A673 (cell line): Measurements from ENCODE around the gene SGPL1. TPM values are rescaled to one million over a fixed set of nuclear protein-coding genes. Genes with fewer than 3 reads are reported as not detected.

Experiments used
- BruUV-seq: library from RNA; stranded (reverse); fragments of 400-500 nt; replicated peaks from 2 replicates; lab custom pipeline; 2021; lab: Mats Ljungman, UMichigan
- CTCF ChIA-PET: fragments of 300-600 bp; sonication (Branson Sonifier 250); formaldehyde crosslinking; loops from one replicate; lab custom pipeline; 2022; ENCODE audit warnings: antibody characterized with exemption; lab: Charles Lee
- POLR2A ChIA-PET: fragments of 300-600 bp; sonication (Branson Sonifier 250); formaldehyde crosslinking; loops from one replicate; lab custom pipeline; 2022; ENCODE audit warnings: antibody characterized with exemption; ENCODE audit not compliant: low non-redundant PET; lab: Charles Lee
- DNase-seq: peaks from one replicate; pipeline ENCODE4 v3.0.0-alpha.2; 2015; ENCODE audit warnings: low spot score
- H3K27ac ChIP-seq: fragments of 200-600 bp; sonication (generic); 2 replicates; pipeline ENCODE4 v1.5.1; 2016; ENCODE audit warnings: mixed run types, low read depth, mild to moderate bottlenecking, mixed read lengths, antibody characterized with exemption, low read length; ENCODE audit not compliant: poor library complexity, severe bottlenecking
- H3K27me3 ChIP-seq: fragments of 200-600 bp; sonication (generic); replicated peaks from 2 replicates; pipeline ENCODE4 v1.6.1; 2017; ENCODE audit warnings: mixed run types, low read depth, mild to moderate bottlenecking, mixed read lengths, antibody characterized with exemption, low read length; ENCODE audit not compliant: insufficient read depth, poor library complexity
- H3K36me3 ChIP-seq: fragments of 200-600 bp; sonication (generic); 2 replicates; pipeline ENCODE4 v1.6.1; 2016; ENCODE audit warnings: mixed run types, mild to moderate bottlenecking, mixed read lengths, antibody characterized with exemption, low read length; ENCODE audit not compliant: insufficient read depth, poor library complexity, severe bottlenecking
- H3K4me1 ChIP-seq: fragments of 200-600 bp; sonication (generic); 2 replicates; pipeline ENCODE4 v1.6.1; 2017; ENCODE audit warnings: mixed run types, mild to moderate bottlenecking, mixed read lengths, antibody characterized with exemption, low read length; ENCODE audit not compliant: insufficient read depth, poor library complexity, severe bottlenecking
- H3K4me3 ChIP-seq: fragments of 200-600 bp; sonication (generic); 2 replicates; pipeline ENCODE4 v1.5.1; 2016; ENCODE audit warnings: low read depth, mixed run types, mild to moderate bottlenecking, mixed read lengths, low read length; ENCODE audit not compliant: poor library complexity, severe bottlenecking
- H3K9me3 ChIP-seq: fragments of 200-600 bp; sonication (generic); 2 replicates; pipeline ENCODE4 v1.6.1; 2016; ENCODE audit warnings: mixed run types, low read depth, mild to moderate bottlenecking, mixed read lengths, antibody characterized with exemption, low read length; ENCODE audit not compliant: poor library complexity, severe bottlenecking
- EZH2 ChIP-seq: fragments of 200-600 bp; sonication (generic); IDR thresholded peaks from 2 replicates; pipeline ENCODE4 v1.6.1; 2017; ENCODE audit warnings: borderline replicate concordance, low read depth, mild to moderate bottlenecking, mixed read lengths, antibody characterized with exemption, low read length; ENCODE audit not compliant: poor library complexity, severe bottlenecking
- intact Hi-C: fragments of 100-400 bp; cut with micrococcal nuclease; formaldehyde crosslinking; loops from one replicate; pipeline ENCODE4 v1.10.0; 2022; ENCODE audit not compliant: unreplicated experiment
- total RNA-seq: library from RNA; stranded (reverse); gene quantifications from 2 replicates; pipeline ENCODE4 v1.2.3, GENCODE V29; 2021
- TF ChIP-seq, protein P1 (sequence below): fragments of 300-800, 200-600 bp; sonication (generic); conservative IDR thresholded peaks from 2 replicates; pipeline ENCODE4 v1.5.1; 2017; ENCODE audit warnings: low read depth, mild to moderate bottlenecking, antibody characterized with exemption, low read length, moderate library complexity, mixed read lengths

SGPL1 gene
- total RNA-seq, 1 experiment from 2014 or later = 48.6 TPM

GRCh38 chr10:70778267-70778924 is 37.4 kb upstream of the SGPL1 start:
- H3K27ac ChIP-seq = no peak overlapping the region
- no peaks in the 10 kb centered on the region for H3K36me3 ChIP-seq
- ChIA-PET CTCF (interaction anchor here (0.6 kb wide), 1 partner anchor 362 kb away, joined by 3 read pairs; no protein-coding TSS in a partner anchor), POLR2A (no interaction called here)
- no peaks in the 10 kb centered on the region for H3K27me3 ChIP-seq
- no peak for DNase-seq
- TF ChIP-seq EZH2 = no peak
- TF ChIP-seq, protein P1, sequence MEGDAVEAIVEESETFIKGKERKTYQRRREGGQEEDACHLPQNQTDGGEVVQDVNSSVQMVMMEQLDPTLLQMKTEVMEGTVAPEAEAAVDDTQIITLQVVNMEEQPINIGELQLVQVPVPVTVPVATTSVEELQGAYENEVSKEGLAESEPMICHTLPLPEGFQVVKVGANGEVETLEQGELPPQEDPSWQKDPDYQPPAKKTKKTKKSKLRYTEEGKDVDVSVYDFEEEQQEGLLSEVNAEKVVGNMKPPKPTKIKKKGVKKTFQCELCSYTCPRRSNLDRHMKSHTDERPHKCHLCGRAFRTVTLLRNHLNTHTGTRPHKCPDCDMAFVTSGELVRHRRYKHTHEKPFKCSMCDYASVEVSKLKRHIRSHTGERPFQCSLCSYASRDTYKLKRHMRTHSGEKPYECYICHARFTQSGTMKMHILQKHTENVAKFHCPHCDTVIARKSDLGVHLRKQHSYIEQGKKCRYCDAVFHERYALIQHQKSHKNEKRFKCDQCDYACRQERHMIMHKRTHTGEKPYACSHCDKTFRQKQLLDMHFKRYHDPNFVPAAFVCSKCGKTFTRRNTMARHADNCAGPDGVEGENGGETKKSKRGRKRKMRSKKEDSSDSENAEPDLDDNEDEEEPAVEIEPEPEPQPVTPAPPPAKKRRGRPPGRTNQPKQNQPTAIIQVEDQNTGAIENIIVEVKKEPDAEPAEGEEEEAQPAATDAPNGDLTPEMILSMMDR = no peak
- no peaks in the 10 kb centered on the region for H3K4me1 ChIP-seq
- no TSS peak for BruUV-seq
- no peaks in the 10 kb centered on the region for H3K9me3 ChIP-seq
- intact Hi-C loops = no loop called here
- H3K4me3 ChIP-seq = no peak overlapping the region

DNA sequence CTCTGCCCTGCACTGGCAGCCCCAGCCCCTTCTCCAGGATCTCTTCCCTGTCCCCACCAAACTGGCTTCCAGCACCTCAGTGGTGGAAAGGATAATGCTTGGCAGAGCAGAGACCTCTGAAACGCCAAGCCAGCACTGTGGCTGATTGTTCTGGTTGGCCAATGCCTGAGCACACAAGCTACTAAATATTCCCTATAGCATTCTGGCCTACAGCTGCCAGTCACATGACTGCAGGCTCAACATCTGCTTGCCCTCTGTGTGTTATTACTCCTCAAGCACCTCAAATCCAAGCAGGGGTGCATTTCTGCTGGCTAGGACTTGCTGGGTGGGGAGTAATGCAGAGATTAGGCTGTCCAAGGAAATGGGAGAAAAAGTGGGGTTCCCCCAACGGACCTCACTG is 36.7 kb upstream of the SGPL1 start:
- TF ChIP-seq, protein P1 = no peak
- no peak for TF ChIP-seq EZH2
- H3K4me3 ChIP-seq = no peak overlapping the region
- no peaks in the 10 kb centered on the region for H3K4me1 ChIP-seq
- H3K27me3 ChIP-seq = no peaks in the 10 kb centered on the region
- DNase-seq = no peak
- ChIA-PET CTCF (no interaction called here), POLR2A (no interaction called here)
- intact Hi-C loops = no loop called here
- no peak overlapping the region for H3K27ac ChIP-seq
- H3K36me3 ChIP-seq = no peaks in the 10 kb centered on the region
- no peaks in the 10 kb centered on the region for H3K9me3 ChIP-seq
- BruUV-seq = no TSS peak

GRCh38 chr10:70779511-70780369 is 36.0 kb upstream of the SGPL1 start:
- TF ChIP-seq, protein P1 = no peak
- intact Hi-C loops = no loop called here
- BruUV-seq = no TSS peak
- ChIA-PET CTCF (no interaction called here), POLR2A (no interaction called here)
- H3K27ac ChIP-seq = no peak overlapping the region
- no peaks in the 10 kb centered on the region for H3K36me3 ChIP-seq
- no peak for DNase-seq
- no peaks in the 10 kb centered on the region for H3K4me1 ChIP-seq
- H3K27me3 ChIP-seq = no peaks in the 10 kb centered on the region
- no peak overlapping the region for H3K4me3 ChIP-seq
- H3K9me3 ChIP-seq = no peaks in the 10 kb centered on the region
